Measurements from ENCODE around the gene SRXN1. TPM values are rescaled to one million over a fixed set of nuclear protein-coding genes. Genes with fewer than 3 reads are reported as not detected.
"Not testable (repeated sequence)": the region's sequence is repeated elsewhere in the genome, so short reads cannot be mapped to it uniquely, and the experiment has no call there.

SRXN1 gene
- total and polyA plus RNA-seq, 9 donors, result 8.4 to 13.7 (median 10.6) TPM

- Histone ChIP-seq H3K4me1 (ENCODE audit: control insufficient read depth, insufficient read depth, low read length) (peaks cover 12% of the 10 kb centered on the region), H3K27me3 (ENCODE audit: control insufficient read depth, insufficient read depth, low read length) (no peaks in the 10 kb centered on the region), H3K4me3 (ENCODE audit: low read length) (no peak overlapping the region), H3K9me3 (replicated peaks; ENCODE audit: control insufficient read depth, low read depth, low read length) (no peaks in the 10 kb centered on the region), H3K27ac (ENCODE audit: low read length) (no peak overlapping the region), H3K36me3 (ENCODE audit: control insufficient read depth, insufficient read depth, low read length) (peaks cover 29% of the 10 kb centered on the region)
- 100% methylated on average over 1 of the region's 2 CpGs for WGBS (ENCODE audit: insufficient coverage)
- no peak for DNase-seq
These were observed 6.1 kb downstream of the SRXN1 start for GRCh38 chr20:646868-647233.

DNA sequence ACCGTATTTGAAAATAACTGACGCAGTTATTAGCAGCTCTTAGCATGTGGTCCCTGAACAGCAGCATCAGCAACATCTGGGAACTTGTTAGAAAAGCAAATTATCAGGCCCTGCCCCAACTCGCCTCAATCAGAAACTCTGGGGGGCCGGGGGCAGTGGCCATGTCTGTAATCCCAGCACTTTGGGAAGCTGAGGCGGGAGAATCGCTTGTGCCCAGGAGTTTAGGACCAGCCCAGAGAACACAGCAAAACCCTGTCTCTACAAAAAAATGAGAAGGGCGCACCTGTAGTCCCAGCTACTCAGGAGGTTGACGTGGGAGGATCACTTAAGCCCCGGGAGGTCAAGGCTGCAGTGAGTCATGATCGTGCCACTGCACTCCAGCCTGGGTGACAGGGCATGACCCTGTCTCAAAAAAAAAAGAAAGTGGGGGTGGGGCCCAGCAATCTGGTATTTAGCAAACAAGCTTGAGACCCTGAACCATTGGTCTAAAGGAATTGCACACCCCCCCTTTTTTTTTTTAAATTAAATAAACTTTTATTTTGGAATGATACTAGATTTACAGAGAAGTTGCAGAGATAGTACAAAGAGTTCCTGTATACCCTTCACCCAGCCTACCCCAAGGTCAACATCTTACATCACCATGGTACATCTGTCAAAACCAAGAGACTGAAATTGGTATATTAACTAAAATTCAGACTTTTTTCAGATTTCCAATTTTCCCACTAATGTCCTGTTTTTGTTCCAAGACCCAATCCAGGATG lies 6.7 kb downstream of the SRXN1 start:
- Histone ChIP-seq H3K36me3 (ENCODE audit: control insufficient read depth, insufficient read depth, low read length) (peaks cover 29% of the 10 kb centered on the region), H3K27me3 (ENCODE audit: control insufficient read depth, insufficient read depth, low read length) (no peaks in the 10 kb centered on the region), H3K4me3 (ENCODE audit: low read length) (no peak overlapping the region), H3K27ac (ENCODE audit: low read length) (no peak overlapping the region), H3K9me3 (replicated peaks; ENCODE audit: control insufficient read depth, low read depth, low read length) (no peaks in the 10 kb centered on the region), H3K4me1 (ENCODE audit: control insufficient read depth, insufficient read depth, low read length) (peaks cover 10% of the 10 kb centered on the region)
- peak; percentile 46 for DNase-seq
- WGBS (ENCODE audit: insufficient coverage), result 67% methylated on average over 10 of the region's 10 CpGs

DNA sequence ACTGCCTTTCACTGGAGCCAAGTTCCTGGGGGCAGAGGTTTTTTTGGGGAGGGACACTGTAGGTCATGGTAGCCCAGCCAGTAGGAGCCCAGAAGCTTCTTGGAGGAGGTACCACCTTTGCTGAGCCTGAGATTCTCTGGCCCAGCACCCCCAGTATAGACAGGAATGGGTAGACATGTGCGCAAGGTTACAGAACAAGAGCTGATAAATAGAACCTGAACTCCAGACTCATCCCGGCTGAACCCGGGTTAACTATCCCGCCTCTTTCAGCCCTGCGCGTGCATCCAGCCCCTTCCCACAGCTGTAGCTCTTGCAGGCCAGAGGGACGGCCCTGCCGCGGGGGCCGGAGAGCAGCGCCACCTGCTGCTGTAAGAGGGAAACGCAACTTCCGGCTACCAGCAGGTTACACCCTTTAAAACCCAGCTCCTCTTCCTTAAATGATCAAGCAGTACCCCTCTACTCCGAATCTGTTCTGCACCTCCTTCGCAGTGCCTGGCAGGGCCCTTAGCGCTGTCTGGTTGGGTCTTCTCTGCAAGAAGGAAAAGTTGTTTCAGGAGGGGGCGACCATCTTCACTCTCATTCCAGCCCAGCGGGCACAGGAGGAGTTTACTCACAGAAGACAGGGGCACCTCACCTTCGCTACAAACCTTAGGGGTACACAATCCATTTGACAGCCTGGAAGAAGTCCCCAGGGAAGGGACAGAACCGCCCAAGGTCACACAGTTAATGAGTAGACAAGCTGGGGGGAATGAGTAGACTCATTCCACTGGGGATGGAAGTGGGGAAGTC lies 7.5 kb downstream of the SRXN1 start:
- 7% methylated on average over 9 of the region's 20 CpGs for WGBS (ENCODE audit: insufficient coverage)
- no peaks in the 10 kb centered on the region for H3K27me3 ChIP-seq (ENCODE audit: control insufficient read depth, insufficient read depth, low read length)
- H3K36me3 ChIP-seq (ENCODE audit: control insufficient read depth, insufficient read depth, low read length), result peaks cover 26% of the 10 kb centered on the region
- H3K4me1 ChIP-seq (ENCODE audit: control insufficient read depth, insufficient read depth, low read length), result peaks cover 10% of the 10 kb centered on the region
- no peaks in the 10 kb centered on the region for H3K9me3 ChIP-seq (replicated peaks; ENCODE audit: control insufficient read depth, low read depth, low read length)
- H3K4me3 ChIP-seq (ENCODE audit: low read length), result no peak overlapping the region
- peak; percentile 87 for DNase-seq
- peak overlapping the region; percentile 65 for H3K27ac ChIP-seq (ENCODE audit: low read length)

- no peaks in the 10 kb centered on the region for H3K27me3 ChIP-seq (ENCODE audit: control insufficient read depth, insufficient read depth, low read length)
- H3K4me1 ChIP-seq (ENCODE audit: control insufficient read depth, insufficient read depth, low read length), result peaks cover 10% of the 10 kb centered on the region
- H3K4me3 ChIP-seq (ENCODE audit: low read length), result no peak overlapping the region
- no peak for DNase-seq
- H3K9me3 ChIP-seq (replicated peaks; ENCODE audit: control insufficient read depth, low read depth, low read length), result no peaks in the 10 kb centered on the region
- H3K27ac ChIP-seq (ENCODE audit: low read length), result peak overlapping the region; percentile 65
- peaks cover 19% of the 10 kb centered on the region for H3K36me3 ChIP-seq (ENCODE audit: control insufficient read depth, insufficient read depth, low read length)
- WGBS (ENCODE audit: insufficient coverage), result 41% methylated on average over 2 of the region's 11 CpGs
These were observed 8.2 kb downstream of the SRXN1 start for GRCh38 chr20:644692-645317.

DNA sequence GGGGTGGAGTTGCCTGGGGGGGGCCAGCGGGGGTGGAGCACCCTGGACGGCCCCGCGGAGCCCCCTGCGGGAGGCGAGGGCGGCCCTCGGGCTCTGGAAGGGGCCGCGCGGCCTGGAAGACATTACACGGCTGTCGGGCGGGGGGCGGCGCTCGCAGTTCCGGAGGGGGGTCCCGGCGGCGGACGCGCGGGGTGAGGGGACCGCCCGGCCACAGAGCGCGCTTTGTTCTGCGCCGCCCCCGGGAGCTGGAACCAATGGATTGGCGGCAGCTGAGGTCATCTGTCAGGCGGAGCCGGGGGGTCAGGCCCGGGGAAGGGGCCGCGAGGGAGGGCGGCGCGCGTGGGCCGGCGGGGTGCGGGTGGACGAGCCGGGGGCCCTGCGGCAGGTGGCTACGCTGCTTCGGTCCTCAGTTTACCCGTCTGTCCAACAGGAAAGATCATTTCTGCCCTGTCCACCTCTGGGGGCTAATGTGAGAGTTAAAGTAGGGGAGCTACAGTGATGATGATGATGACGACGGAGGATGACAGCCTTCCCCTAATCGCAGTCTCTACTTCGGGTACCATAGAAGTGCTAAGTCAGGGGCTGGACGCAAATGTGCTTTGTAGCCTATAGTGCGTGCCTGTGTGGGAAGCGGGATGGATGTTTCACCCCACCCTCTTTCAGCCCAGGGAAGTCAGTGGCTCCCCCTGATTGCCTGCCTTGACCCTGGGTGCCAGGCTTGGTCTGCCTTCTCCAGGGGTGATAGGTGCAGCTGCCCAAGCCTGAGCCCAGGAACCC lies 10.4 kb downstream of the SRXN1 start:
- Histone ChIP-seq H3K27me3 (ENCODE audit: control insufficient read depth, insufficient read depth, low read length) (no peaks in the 10 kb centered on the region), H3K36me3 (ENCODE audit: control insufficient read depth, insufficient read depth, low read length) (peaks cover 8% of the 10 kb centered on the region), H3K9me3 (replicated peaks; ENCODE audit: control insufficient read depth, low read depth, low read length) (no peaks in the 10 kb centered on the region), H3K4me1 (ENCODE audit: control insufficient read depth, insufficient read depth, low read length) (peaks cover 10% of the 10 kb centered on the region), H3K27ac (ENCODE audit: low read length) (peak overlapping the region; percentile 79), H3K4me3 (ENCODE audit: low read length) (no peak overlapping the region)
- under 1% methylated on average over 44 of the region's 57 CpGs for WGBS (ENCODE audit: insufficient coverage)
- peak; percentile 79 for DNase-seq

GRCh38 chr20:642013-642397 lies 11.0 kb downstream of the SRXN1 start:
- H3K27ac ChIP-seq (ENCODE audit: low read length); DNase-seq; H3K27me3 ChIP-seq (ENCODE audit: control insufficient read depth, insufficient read depth, low read length); H3K4me3 ChIP-seq (ENCODE audit: low read length); H3K4me1 ChIP-seq (ENCODE audit: control insufficient read depth, insufficient read depth, low read length); H3K9me3 ChIP-seq (replicated peaks; ENCODE audit: control insufficient read depth, low read depth, low read length); H3K36me3 ChIP-seq (ENCODE audit: control insufficient read depth, insufficient read depth, low read length): not testable (repeated sequence)
- no CpG with 5 or more reads among the region's 13 CpGs for WGBS (ENCODE audit: insufficient coverage)

DNA sequence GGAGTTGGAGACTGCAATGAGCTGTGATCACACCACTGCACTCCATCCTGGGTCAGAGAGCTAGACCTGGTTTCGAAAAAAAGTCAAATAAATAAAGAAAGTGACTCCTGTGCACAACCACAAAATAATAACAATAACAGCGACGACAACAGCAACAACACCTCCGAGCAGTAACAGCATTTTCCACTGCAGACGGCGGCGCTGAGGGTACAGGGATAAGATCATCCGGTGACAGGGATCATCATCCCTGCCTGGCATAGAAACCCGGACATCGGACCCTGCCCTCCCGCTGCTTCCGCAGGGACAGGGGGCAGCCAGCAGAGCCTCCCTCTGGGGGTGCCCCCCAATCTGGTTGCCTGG lies 11.5 kb downstream of the SRXN1 start:
- Histone ChIP-seq H3K4me1 (ENCODE audit: control insufficient read depth, insufficient read depth, low read length) (peaks cover 10% of the 10 kb centered on the region), H3K9me3 (replicated peaks; ENCODE audit: control insufficient read depth, low read depth, low read length) (no peaks in the 10 kb centered on the region), H3K27me3 (ENCODE audit: control insufficient read depth, insufficient read depth, low read length) (no peaks in the 10 kb centered on the region), H3K27ac (ENCODE audit: low read length) (no peak overlapping the region), H3K36me3 (ENCODE audit: control insufficient read depth, insufficient read depth, low read length) (no peaks in the 10 kb centered on the region), H3K4me3 (ENCODE audit: low read length) (no peak overlapping the region)
- no peak for DNase-seq
- WGBS (ENCODE audit: insufficient coverage), result 17% methylated on average over 7 of the region's 12 CpGs

- Histone ChIP-seq H3K36me3 (ENCODE audit: control insufficient read depth, insufficient read depth, low read length) (no peaks in the 10 kb centered on the region), H3K9me3 (replicated peaks; ENCODE audit: control insufficient read depth, low read depth, low read length) (no peaks in the 10 kb centered on the region), H3K27ac (ENCODE audit: low read length) (no peak overlapping the region), H3K4me1 (ENCODE audit: control insufficient read depth, insufficient read depth, low read length) (peaks cover 10% of the 10 kb centered on the region), H3K4me3 (ENCODE audit: low read length) (no peak overlapping the region), H3K27me3 (ENCODE audit: control insufficient read depth, insufficient read depth, low read length) (no peaks in the 10 kb centered on the region)
- DNase-seq, result no peak
- WGBS (ENCODE audit: insufficient coverage), result 44% methylated on average over 5 of the region's 11 CpGs
These were observed 12.1 kb downstream of the SRXN1 start for GRCh38 chr20:640674-641515.

DNA sequence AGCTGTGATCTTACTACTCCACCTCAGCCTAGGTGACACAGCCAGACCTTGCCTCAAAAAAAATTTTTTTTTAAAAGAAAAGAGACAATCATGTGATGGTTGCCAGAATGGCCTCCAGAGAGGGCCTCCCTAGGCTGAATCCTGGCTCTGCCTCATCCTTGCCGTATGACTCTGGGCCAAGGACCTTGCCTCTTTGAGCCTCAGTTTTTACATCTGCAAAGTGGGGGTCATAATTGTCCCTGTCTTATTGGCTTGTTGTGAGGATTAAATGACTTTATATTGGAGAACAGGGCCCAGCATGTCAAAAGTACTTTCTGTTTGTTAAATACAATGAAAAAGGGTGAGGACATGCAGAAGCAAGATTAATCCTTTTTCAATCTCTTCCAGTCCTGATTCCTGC lies 14.4 kb downstream of the SRXN1 start:
- no peaks in the 10 kb centered on the region for H3K9me3 ChIP-seq (replicated peaks; ENCODE audit: control insufficient read depth, low read depth, low read length)
- WGBS (ENCODE audit: insufficient coverage), result no CpG with 5 or more reads among the region's 1 CpG
- H3K4me1 ChIP-seq (ENCODE audit: control insufficient read depth, insufficient read depth, low read length), result peaks cover 7% of the 10 kb centered on the region
- H3K27ac ChIP-seq (ENCODE audit: low read length), result no peak overlapping the region
- H3K4me3 ChIP-seq (ENCODE audit: low read length), result no peak overlapping the region
- H3K36me3 ChIP-seq (ENCODE audit: control insufficient read depth, insufficient read depth, low read length), result no peaks in the 10 kb centered on the region
- H3K27me3 ChIP-seq (ENCODE audit: control insufficient read depth, insufficient read depth, low read length), result no peaks in the 10 kb centered on the region
- no peak for DNase-seq

Measured in muscle of leg (tissue), 11 donors.